Hippocampal formation (tissue), 2 donors: ENCODE results near the gene CADPS2.

Experiments used
- DNase-seq, 2 donors: peaks; one replicate each; lab custom pipeline; 2025; lab: John Stamatoyannopoulos, UW

CADPS2 gene

DNA sequence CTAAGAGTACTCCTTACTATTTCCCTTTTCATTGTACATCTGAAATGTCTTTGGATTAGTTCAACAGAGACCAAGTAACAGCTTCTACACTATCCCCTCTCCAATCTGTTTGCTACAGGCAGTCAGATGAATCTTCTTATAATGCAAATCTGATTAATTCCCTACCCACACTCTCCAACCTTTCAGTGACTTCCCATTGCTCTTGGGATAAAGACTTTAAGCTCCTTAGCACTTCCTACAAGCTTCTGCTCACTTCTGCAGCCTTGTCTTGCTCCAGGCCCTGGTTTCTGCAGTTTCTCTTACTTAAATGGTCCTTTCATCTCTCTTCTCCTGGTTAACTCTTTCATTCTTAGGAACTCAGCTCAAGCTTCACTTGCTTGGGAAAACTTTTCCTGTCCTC, 516.5 kb downstream of the CADPS2 start:
- no peak for DNase-seq

DNA sequence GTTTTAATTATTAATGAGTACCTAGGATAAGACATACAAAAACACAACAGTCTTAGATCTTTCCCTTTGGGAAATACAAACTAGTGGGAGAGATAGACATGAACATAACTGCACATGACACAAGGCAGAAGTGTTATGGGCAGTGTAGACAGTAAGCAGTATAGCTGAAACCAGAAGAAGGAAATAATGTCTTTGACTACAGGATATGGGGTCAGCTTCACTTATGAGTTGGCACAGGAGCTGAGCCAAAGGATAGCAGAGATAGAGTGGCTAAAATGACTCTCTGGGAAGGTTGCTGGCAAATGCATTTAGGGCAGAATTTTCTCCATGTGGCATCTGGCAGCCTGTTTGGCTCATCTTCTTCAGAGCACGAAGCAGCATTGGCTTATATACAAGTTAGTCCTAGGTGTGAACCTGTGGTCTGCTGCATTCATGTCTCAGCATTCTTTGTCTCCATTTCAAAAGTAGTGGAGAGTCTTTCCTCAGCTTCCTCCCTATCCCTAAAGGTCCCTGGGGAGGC, 521.4 kb downstream of the CADPS2 start:
- no peak for DNase-seq

DNA sequence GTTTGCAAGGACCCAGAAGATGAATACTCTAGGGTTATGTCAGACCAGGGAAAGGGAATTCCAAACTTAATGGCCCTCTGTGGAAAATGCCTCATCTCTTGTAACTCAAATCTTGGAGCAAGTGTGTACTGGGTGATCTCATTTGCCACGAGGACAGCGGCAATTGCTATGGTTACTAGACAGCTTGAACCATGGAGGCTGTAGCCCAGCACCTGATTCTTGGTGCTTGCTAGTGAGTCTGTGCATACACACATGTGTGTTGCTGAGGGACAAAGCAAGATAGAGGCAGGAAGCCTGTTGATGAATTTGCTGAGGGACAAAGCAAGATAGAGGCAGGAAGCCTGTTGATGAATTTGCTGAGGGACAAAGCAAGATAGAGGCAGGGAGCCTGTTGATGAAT, 523.1 kb downstream of the CADPS2 start:
- DNase-seq: no peak

DNA sequence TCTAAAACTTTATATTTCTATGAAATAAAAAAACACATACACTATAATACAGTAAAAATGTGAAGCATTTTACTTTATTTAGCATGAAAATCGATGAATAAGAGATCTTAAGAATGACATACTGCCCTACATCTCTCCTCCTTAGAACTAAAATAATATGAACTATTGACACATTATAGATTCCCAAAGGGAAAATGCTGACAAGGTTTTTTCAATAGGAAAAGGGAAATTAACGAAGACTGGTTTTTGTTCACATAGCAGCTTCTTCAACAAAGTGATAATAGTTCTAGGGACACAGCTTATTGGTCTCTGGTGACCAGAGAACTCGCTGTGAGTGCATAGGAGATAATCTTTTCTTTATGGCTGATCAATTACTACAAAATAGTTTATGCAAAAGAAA, 523.8 kb downstream of the CADPS2 start:
- DNase-seq: no peak

DNA sequence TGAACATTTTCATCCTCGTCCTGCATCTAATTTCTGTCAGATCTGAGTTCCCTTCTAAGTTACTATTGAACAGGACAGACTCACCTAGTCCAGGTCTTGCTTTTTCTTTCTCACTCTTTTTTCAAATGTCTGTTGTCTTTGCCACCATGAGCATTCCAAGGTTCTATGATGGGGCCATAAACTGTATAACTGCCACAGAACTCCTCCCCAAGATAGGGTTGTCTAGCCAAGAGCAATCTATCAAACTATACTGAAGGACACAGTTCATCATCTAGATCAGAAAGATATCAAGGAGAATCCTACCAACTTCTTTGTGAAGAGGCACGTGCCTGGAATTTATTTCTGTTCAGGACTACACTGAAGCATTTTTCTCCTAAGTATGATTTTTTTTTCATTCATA, 531.6 kb downstream of the CADPS2 start:
- DNase-seq: no peak

DNA sequence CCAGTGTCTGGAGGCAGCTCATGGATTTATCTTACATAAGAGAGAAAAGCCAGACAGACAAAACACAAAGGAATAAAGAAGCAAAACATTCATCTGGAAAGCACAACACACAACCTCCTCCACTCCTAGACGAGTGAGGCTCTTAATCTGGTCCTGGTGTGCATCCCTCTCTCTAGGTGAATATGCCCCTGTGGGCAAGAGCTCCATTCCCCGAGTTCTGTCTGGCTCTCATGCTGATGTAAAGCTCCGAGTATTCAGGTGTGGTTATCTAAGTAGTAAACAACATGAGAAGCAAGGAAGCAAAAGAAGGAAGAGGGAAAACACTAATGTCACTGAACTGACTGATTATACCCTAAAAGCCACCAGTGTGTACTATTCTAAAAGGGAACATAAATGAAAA, 533.8 kb downstream of the CADPS2 start:
- DNase-seq: no peak

DNA sequence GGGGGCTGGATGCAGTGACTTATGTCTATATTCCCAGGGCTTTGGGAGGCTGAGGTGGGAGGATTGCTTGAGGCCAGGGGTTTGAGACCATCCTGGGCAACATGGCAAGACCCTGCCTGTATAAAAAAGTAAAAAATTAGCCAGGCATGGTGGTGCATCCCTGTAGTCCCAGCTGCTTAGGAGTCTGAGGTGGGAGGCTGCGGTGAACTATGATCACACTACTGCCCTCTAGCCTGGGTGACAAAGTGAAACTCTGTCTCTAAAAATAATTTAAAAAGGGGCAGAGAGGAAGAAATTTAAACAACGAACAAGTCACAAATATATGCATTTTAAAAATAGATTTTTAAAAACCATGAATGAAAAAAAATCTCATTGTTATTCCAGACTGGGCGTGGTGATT, 535.6 kb downstream of the CADPS2 start:
- DNase-seq: no peak

DNA sequence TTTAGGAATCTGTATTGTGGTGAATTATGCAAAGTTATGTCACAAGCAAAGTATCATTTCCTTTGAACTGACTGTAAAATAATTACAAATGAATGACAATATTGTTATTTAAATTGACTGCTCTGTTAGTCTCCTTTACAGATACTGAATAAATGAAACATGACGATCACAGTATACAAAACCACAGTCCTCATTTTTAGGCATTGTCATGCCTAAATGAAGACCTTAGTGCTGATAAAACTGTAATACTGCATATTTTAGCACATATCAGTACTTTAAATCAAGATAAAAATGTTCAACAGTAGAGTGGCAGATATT, 542.0 kb downstream of the CADPS2 start:
- DNase-seq: no peak

DNA sequence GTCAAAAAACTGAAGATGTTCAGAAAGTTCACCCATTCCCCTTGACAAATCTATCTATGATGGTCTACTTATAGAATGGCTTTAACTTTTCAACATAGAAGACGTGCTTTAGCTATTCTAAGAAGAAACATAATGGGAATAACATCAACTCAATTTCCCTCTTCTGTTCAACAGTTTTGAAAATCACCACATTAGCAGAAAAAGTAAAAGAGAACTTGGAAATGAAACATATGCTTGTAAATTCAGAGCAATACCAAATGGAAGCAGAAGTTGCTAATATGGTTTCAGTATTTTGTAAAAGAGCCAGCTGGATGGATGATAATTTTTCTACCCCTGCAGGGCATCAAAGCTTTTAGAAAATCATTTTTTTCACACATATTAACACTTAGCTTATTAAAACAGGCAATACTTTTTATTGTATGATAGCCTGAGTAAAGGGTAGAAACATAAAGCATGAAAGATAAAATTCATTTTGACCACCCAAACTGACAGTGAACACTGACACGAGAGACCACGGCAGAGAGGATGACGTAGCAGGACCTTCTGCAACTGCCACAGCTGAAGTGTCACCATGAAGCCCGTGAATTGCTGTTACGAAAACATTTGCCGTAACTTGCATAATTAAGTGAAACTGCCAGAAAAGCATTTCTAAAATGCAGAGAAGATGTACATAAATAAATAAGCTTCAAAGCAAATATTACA, 542.5 kb downstream of the CADPS2 start:
- no peak for DNase-seq

DNA sequence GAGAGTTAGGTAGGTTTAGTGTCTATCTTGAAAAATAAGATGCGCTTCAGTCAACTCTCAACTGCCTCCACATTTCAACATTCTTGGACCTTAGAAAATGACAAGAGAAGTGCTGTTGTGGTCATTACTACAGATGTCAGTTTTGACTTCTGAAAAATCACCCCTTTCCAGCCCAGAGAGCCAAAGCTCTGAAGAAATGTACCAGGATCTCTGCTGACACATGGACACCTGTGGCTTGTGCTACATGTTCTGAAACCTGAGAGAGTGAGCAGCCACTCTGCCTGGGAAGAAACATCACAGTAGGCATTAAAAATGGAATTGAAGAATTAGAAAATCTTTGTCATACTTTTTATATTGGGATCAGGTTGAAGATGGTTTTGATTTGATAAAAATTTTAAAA, 545.8 kb downstream of the CADPS2 start:
- no peak for DNase-seq

DNA sequence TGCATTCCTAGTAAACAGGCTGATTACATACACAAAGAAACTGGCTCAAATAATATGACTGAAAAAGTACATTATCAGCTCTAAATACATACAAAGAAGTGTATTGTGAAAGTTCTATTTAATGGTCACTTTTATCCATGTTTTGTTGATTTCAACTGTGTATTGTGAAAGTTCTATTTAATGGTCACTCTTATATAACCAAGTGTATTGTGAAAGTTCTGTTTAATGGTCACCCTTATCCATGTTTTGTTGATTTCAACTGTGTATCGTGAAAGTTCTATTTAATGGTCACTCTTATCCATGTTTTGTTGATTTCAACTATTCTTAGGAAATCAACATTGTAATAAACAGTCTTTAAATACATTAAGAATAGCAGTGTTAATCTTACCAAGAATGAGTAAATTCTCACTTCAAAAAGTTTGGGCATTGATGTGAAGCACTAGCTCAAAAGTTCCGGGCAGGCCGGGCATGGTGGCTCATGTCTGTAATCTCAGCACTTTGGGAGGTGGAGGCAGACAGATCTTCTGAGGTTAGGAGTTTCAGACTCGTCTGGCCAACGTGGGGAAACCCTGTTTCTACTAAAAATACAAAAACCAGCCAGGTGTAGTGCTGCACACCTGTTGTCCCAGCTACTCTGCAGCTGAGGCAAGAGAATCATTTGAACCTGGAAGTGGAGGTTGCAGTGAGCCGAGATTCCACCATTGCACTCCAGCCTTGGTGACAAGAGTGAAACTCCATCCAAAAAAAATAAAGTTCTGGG, 546.9 kb downstream of the CADPS2 start:
- no peak for DNase-seq

DNA sequence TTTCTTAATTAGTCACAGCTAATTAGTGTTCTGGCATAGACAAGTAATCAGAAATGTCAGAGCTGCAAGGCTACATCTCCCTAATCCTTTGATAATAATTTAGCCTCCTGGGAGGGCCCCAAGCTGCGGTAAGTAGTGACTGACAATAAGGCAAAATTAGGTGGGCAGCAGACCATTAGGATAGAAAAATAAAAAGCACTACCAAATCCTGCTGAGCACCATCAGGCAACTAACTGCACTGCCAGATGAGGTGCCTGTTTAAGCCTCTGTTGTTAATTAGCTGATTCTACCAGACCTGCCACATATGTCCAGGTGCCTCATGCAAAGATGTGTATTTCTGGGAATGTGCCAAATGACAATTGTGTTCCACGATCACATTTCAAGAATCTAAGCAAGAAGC, 549.2 kb downstream of the CADPS2 start:
- DNase-seq: no peak

DNA sequence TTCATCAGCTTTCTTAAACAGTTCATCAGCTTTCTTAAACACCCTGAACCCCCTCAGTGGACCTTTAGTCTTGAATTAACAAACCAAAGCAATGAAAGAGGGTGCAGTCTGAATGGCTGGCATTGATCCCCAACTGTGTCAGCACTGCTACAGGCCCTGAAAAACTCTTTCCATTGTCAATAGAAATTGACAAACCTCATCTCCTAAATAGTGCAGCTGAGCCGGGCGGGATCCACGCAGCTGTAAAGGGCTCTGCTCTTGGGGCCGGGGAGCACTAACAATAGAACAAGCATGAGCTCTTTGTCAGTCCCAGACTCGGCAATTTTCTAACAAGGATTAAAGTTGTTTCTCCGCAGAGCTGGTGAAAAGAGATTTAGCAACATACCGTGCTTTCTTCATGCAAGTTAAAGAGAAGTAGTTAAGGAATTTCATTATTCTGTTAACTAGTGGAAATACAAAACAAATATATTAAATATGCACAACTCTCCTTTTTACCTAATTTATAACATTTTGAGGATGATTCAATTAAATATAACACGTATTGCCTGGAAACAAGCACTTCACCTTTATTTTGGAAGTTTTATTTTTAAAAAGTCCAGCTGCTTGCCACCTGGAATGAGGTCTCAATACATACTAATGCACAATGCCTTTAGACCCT, 557.0 kb downstream of the CADPS2 start:
- DNase-seq: no peak

DNA sequence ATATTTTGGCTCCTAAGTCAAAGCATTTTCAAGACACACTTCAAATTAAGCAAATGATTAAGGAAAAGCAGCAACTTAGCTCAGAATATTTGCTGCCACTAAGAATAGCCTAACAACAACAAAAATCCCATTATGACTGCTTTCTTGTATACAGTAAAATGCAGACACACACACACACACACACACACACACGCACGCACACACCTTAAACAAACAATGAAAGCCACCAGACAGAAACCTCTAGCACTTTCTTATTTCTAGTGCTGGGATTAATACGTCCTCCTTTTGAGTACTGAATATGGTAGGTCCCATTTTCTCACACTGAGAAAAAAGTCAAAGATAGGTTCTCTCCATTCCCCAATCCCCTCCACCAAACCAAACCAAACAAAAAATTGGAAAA, 558.3 kb downstream of the CADPS2 start:
- DNase-seq: no peak

DNA sequence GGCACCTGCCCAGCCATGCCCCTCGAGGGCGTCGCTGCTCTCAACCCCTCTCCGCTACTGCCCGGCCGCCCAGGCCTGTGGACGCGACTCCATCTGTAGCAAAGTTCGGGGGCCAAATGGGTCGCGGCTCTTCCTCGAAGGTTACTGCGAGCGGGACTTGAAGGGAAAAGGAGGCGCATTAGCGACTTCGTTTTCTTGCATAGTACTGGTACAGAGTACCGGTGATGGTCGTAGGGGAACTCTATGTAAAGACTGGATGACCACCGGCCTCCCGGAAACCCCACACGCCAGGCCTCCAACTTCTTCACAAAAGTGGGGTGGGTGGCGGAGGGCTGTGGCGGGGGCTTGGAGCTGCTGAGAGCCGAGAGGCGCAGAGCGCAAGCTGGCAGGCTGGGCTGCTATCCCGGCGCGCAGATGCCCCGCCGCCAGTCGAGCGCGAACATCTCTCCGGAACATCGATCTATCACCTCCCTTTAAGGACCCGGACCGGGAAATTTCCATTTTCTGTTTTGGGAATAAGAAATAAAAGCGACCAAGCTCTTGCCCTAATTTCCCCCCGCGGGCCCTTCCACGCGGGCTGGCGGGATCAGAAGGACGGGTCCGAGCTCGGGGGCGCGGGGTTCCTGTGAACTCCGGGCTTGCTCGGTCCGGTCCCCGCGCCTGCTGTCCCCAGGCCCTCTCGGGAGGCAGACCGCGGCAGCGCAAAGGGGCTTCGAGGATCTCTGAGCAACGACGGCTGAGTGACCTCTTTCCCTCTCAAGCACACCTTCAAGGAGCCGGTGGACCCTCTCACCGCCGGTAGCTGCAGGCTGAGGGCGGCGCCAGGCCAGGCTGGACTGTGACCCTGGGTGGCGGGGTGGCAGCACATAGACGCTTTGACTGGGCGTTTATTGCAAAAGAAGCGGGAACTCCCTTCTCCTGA, 569.5 kb downstream of the CADPS2 start:
- no peak for DNase-seq

DNA sequence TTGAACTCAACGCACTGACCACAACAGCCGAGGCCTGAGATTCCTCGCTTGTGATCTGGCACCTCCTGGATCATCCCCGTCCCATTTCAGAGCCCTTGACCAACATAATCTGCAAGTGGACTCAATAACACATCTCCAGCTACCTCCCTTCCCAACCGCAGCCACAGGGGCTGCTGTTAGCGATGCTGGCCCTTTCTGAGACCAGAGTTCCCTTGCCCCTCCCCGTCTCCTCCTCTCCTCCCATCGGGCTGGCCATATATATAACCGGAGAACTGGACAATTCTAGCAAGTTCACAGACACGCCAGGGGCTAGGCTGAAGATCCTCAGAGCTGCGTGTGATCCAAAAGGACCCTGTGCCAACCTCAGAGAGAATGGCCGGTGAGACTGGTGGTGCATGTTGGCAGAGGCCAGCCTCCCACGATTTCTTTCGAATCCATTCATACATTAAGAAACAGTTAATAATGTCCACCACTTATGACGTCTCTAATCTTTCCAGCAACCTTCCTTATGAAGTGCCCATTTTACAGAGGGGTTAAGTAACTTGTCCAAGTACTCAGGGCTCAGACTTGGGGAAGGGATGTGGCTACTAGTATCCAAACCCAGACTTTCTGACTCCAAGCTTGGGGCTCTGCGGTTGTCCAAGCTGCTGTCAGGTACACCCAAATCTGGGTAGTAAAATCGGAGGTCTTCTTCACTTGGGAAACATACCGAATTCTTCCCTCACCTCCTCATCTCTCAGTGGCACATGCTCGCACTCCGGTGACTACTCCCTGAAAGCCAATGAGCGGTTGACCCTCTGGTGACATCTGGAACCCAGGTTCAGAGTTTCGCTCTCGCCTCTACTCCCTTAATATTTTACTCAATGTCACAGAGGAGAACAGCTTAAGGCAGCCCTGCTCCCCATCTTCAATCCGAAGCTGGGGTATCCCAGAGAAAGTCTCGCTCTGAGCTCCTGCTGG, 570.5 kb downstream of the CADPS2 start:
- DNase-seq: no peak

DNA sequence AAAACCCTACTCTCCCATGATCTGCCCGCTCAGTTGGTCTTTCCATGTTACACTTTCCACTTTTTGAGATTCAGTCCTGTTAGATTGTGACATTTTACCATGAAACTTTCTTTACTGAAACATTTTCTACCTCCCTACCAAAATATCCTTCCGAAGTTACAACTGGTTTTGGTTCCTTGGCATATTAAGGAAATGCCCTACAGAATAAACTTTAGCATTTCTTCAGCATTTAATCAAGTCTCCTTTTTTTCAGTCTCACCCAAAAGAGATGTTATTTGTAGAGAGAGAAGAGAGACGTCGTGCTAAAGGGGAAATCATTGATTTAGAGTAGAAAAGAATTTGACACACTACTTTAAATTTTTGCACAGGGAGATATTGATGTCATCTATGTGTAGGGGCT, 572.0 kb downstream of the CADPS2 start:
- DNase-seq: no peak

DNA sequence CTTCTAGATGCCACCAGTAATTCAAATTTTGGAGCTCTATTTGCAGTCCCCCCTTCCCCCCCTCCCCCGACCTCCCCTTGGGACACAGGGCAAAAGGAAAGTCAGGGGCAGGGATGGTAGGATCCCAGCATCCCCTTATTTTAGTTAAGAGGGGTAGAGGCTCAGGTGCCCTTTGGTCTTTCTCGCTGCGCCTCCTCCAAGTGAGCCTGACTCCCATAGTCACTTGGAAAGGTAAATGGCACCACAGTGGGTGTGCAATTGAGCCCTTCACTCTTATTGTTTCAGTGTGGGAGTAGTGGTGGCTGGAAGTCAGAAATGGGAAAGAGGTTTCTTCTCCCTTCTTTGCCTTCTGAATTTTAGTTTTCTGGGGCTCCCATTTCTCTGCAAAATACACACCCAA, 573.5 kb downstream of the CADPS2 start:
- no peak for DNase-seq

DNA sequence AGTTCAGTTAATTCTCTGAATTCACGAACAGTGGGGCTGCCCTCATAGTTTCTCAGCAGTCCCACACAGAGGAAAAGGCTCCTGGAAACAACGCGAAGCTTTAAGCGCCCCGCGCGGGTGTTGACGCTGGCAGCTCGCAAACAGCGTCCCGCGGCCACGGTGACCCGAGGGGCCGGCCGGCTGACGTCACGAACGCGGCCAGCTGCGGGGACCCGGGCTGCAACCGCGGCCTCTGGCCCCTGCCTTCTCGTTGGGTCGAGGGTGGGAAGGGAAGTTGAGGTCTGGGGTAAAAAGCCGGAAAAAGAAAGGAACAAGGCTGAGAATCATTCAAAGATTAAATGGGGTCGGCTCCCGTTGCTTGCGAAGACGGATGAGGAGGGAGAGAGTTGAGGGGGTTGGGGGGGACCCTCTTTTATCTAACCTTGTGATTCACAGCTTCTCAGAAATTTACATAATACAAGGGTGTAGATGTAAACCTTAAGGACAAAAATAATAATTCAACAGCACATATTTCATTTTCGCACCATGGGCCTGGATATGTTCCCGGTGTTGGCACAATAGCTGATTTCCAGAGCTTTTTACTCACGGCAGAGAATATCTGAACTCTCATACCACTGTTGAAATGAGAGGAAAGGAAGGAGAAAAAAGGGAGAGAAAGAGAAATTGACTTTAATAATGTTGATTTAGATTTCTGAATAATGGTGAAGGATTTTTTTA, 574.4 kb downstream of the CADPS2 start:
- no peak for DNase-seq

DNA sequence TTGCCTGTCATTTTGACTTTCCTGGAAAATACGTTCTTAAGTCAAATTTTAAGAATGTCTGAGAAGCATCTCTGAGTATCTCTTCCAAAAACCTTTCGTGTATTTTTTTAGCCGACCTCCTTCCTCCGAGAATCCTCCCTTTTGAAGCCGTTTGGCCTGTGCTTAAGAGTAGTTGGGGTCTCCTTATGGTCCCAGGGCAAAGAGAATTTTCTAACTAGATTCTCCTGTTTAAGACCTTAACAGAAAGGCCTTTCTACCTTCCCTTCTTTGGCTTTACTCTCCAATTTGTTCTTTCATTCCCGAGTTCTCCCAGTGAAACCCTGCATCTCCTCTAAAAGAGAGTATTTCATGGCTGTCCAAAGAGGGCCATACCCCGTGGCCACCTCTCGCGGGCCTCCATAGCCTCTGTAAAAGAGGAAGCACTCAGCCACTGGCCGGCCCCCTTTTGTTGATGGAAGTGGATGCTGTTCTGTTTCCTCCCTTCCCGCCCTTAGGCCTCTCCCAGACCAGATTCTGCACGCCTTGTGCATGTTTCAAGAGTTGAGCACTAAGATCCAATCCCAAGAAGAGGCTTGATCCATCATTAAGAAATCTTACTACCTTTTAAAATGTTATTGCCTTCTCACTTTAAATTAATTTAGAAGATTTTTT, 575.1 kb downstream of the CADPS2 start:
- DNase-seq: no peak
